Measurements from ENCODE around the gene GPR183. TPM values are rescaled to one million over a fixed set of nuclear protein-coding genes. Genes with fewer than 3 reads are reported as not detected.

The GPR183 gene
- total RNA-seq, 1 experiment from 2014 or later, result 0.30 TPM

GRCh38 chr13:99281811-99282263 lies 25.4 kb downstream of the GPR183 start (continued):
- TF ChIP-seq CTCF (IDR thresholded peaks at IDR 0.05 in 2 of 3, conservative IDR thresholded peaks at IDR 0.05 in 1 of 3; ENCODE audit: borderline replicate concordance in 1 of 3, insufficient read depth in 1 of 3, low read depth in 2 of 3, low read length in 2 of 3) (no peak), RAD21 (IDR thresholded peaks at IDR 0.05; ENCODE audit: low read depth) (no peak), TCF7L2 (IDR thresholded peaks at IDR 0.05; ENCODE audit: borderline replicate concordance, extremely low read depth, insufficient read depth, insufficient read length) (no peak), POLR2A (IDR thresholded peaks at IDR 0.05; ENCODE audit: borderline replicate concordance, extremely low read depth, insufficient read depth, insufficient read length) (no peak), SRF (IDR thresholded peaks at IDR 0.05; ENCODE audit: low read depth) (no peak)

GRCh38 chr13:99280166-99280565 lies 27.0 kb downstream of the GPR183 start:
- Histone ChIP-seq H3K36me3 (ENCODE audit: control insufficient read depth in 1 of 2, insufficient read depth in 2 of 2, low read length in 2 of 2) (no peaks in the 10 kb centered on the region), H3K27ac (ENCODE audit: low read depth, low read length) (no peak overlapping the region), H3K79me2 (ENCODE audit: insufficient read depth, low read length) (peaks cover 32% of the 10 kb centered on the region; the same call in 1 of the 2 replicates), H3K4me3 (replicated peaks in 1 of 2; ENCODE audit: low read depth in 1 of 2, low read length in 2 of 2) (no peak overlapping the region), H3K4me1 (ENCODE audit: control insufficient read depth in 1 of 2, insufficient read depth in 2 of 2, low read length in 2 of 2) (no peaks in the 10 kb centered on the region; a peak in 1 of 4 replicates), H4K20me1 (ENCODE audit: insufficient read depth) (no peaks in the 10 kb centered on the region), H3K4me2 (ENCODE audit: low read length) (no peak overlapping the region), H2AFZ (ENCODE audit: low read depth, low read length, poor library complexity, severe bottlenecking) (no peak overlapping the region), H3K9ac (ENCODE audit: low read length) (no peak overlapping the region), H3K27me3 (ENCODE audit: insufficient read depth, low read length) (no peaks in the 10 kb centered on the region), H3K9me3 (ENCODE audit: control insufficient read depth in 1 of 2, insufficient read depth in 1 of 2, low read depth in 1 of 2, low read length in 2 of 2) (no peaks in the 10 kb centered on the region), H3K9me2 (ENCODE audit: insufficient read depth) (no peaks in the 10 kb centered on the region)
- CTCF ChIA-PET, result interaction anchor here (0.8 kb wide), 1 partner anchor 11 kb away, joined by 3 read pairs; no protein-coding TSS in a partner anchor
- DNase-seq (ENCODE audit: low read depth, low spot score), result no peak
- RAD21 ChIA-PET (ENCODE audit: low non-redundant PET in 1 of 2, low total read pairs in 2 of 2, uncharacterized antibody in 2 of 2, unreplicated experiment in 2 of 2), result no interaction called here
- intact Hi-C loops (cut with micrococcal nuclease), result no loop called here
- BruUV-seq (replicated peaks), result no TSS peak
- POLR2A ChIA-PET, result no interaction called here
- ATAC-seq, result no peak
- no peak for TF ChIP-seq POLR2A (IDR thresholded peaks at IDR 0.05; ENCODE audit: borderline replicate concordance, extremely low read depth, insufficient read depth, insufficient read length)
- TF ChIP-seq ZNF274 (IDR thresholded peaks at IDR 0.05; ENCODE audit: low read depth, low read length), result no peak
- TF ChIP-seq, protein P1, sequence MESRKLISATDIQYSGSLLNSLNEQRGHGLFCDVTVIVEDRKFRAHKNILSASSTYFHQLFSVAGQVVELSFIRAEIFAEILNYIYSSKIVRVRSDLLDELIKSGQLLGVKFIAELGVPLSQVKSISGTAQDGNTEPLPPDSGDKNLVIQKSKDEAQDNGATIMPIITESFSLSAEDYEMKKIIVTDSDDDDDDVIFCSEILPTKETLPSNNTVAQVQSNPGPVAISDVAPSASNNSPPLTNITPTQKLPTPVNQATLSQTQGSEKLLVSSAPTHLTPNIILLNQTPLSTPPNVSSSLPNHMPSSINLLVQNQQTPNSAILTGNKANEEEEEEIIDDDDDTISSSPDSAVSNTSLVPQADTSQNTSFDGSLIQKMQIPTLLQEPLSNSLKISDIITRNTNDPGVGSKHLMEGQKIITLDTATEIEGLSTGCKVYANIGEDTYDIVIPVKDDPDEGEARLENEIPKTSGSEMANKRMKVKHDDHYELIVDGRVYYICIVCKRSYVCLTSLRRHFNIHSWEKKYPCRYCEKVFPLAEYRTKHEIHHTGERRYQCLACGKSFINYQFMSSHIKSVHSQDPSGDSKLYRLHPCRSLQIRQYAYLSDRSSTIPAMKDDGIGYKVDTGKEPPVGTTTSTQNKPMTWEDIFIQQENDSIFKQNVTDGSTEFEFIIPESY (IDR thresholded peaks at IDR 0.05; ENCODE audit: extremely low read depth, insufficient replicate concordance, low read length), result no peak
- TF ChIP-seq, protein P2, sequence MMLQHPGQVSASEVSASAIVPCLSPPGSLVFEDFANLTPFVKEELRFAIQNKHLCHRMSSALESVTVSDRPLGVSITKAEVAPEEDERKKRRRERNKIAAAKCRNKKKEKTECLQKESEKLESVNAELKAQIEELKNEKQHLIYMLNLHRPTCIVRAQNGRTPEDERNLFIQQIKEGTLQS (IDR thresholded peaks at IDR 0.05), result no peak
- no peak for TF ChIP-seq ELF1 (IDR thresholded peaks at IDR 0.05; ENCODE audit: borderline replicate concordance, low read depth)
- no peak for TF ChIP-seq REST (IDR thresholded peaks at IDR 0.05; ENCODE audit: low read depth)
- no peak for TF ChIP-seq YY1 (IDR thresholded peaks at IDR 0.05; ENCODE audit: extremely low read depth, insufficient replicate concordance, low read depth, low read length)
- no peak for TF ChIP-seq EZH2phosphoT487 (IDR thresholded peaks at IDR 0.05; ENCODE audit: borderline replicate concordance)
- no peak for TF ChIP-seq ZFX (IDR thresholded peaks at IDR 0.05)
- TF ChIP-seq POLR2AphosphoS5 (IDR thresholded peaks at IDR 0.05; ENCODE audit: low read depth, low read length), result no peak
- TF ChIP-seq EGR1 (IDR thresholded peaks at IDR 0.05; ENCODE audit: low read depth), result no peak
- no peak for TF ChIP-seq SP1 (IDR thresholded peaks at IDR 0.05; ENCODE audit: low read depth)

Data from HCT116 (cell line).